ENCODE results near the gene ASTN2. TPM values are rescaled to one million over a fixed set of nuclear protein-coding genes. Genes with fewer than 3 reads are reported as not detected.

The ASTN2 gene
- total RNA-seq, 1 donor from 2014 or later = 7.3 TPM

- H3K4me3 ChIP-seq (ENCODE audit: low read length in 3 of 3) = no peak overlapping the region
- H3K9me3 ChIP-seq (ENCODE audit: control insufficient read depth in 3 of 3, low read length in 3 of 3) = no peaks in the 10 kb centered on the region
- H3K27ac ChIP-seq (ENCODE audit: low read depth, low read length) = peak overlapping the region; percentile 17
- H3K27me3 ChIP-seq (ENCODE audit: control insufficient read depth in 3 of 3, insufficient read depth in 3 of 3, low read length in 3 of 3) = no peaks in the 10 kb centered on the region
- H3K4me1 ChIP-seq (ENCODE audit: control insufficient read depth in 3 of 3, insufficient read depth in 3 of 3, low read length in 3 of 3) = peaks cover 0 to 4% (median 3%) of the 10 kb centered on the region in 3 donors
- no peak overlapping the region for H3K9ac ChIP-seq (ENCODE audit: low read depth in 1 of 3, low read length in 3 of 3)
- H3K36me3 ChIP-seq (ENCODE audit: control insufficient read depth in 3 of 3, insufficient read depth in 3 of 3, low read length in 3 of 3) = no peaks in the 10 kb centered on the region
These were observed 937.9 kb downstream of the ASTN2 start for GRCh38 chr9:116476935-116477381.

- Histone ChIP-seq H3K9me3 (ENCODE audit: control insufficient read depth in 3 of 3, low read length in 3 of 3) (no peaks in the 10 kb centered on the region), H3K27ac (ENCODE audit: low read depth, low read length) (no peak overlapping the region), H3K4me1 (ENCODE audit: control insufficient read depth in 3 of 3, insufficient read depth in 3 of 3, low read length in 3 of 3) (peaks cover 0 to 4% (median 3%) of the 10 kb centered on the region in 3 donors), H3K9ac (ENCODE audit: low read depth in 1 of 3, low read length in 3 of 3) (no peak overlapping the region), H3K4me3 (ENCODE audit: low read length in 3 of 3) (no peak overlapping the region), H3K27me3 (ENCODE audit: control insufficient read depth in 3 of 3, insufficient read depth in 3 of 3, low read length in 3 of 3) (no peaks in the 10 kb centered on the region), H3K36me3 (ENCODE audit: control insufficient read depth in 3 of 3, insufficient read depth in 3 of 3, low read length in 3 of 3) (no peaks in the 10 kb centered on the region)
These were observed 938.9 kb downstream of the ASTN2 start for GRCh38 chr9:116476002-116476401.

GRCh38 chr9:116475201-116475600, 939.7 kb downstream of the ASTN2 start:
- no peaks in the 10 kb centered on the region for H3K9me3 ChIP-seq (ENCODE audit: control insufficient read depth in 3 of 3, low read length in 3 of 3)
- no peak overlapping the region for H3K27ac ChIP-seq (ENCODE audit: low read depth, low read length)
- no peak overlapping the region for H3K9ac ChIP-seq (ENCODE audit: low read depth in 1 of 3, low read length in 3 of 3)
- peaks cover 0 to 4% (median 3%) of the 10 kb centered on the region in 3 donors for H3K4me1 ChIP-seq (ENCODE audit: control insufficient read depth in 3 of 3, insufficient read depth in 3 of 3, low read length in 3 of 3)
- no peaks in the 10 kb centered on the region for H3K27me3 ChIP-seq (ENCODE audit: control insufficient read depth in 3 of 3, insufficient read depth in 3 of 3, low read length in 3 of 3)
- no peak overlapping the region for H3K4me3 ChIP-seq (ENCODE audit: low read length in 3 of 3)
- H3K36me3 ChIP-seq (ENCODE audit: control insufficient read depth in 3 of 3, insufficient read depth in 3 of 3, low read length in 3 of 3) = no peaks in the 10 kb centered on the region

GRCh38 chr9:116471944-116472506, 942.8 kb downstream of the ASTN2 start:
- Histone ChIP-seq H3K27ac (ENCODE audit: low read depth, low read length) (peak overlapping the region; percentile 26), H3K4me1 (ENCODE audit: control insufficient read depth in 3 of 3, insufficient read depth in 3 of 3, low read length in 3 of 3) (peaks cover 0 to 3% (median 2%) of the 10 kb centered on the region in 3 donors), H3K9ac (ENCODE audit: low read depth in 1 of 3, low read length in 3 of 3) (no peak overlapping the region), H3K9me3 (ENCODE audit: control insufficient read depth in 3 of 3, low read length in 3 of 3) (no peaks in the 10 kb centered on the region), H3K36me3 (ENCODE audit: control insufficient read depth in 3 of 3, insufficient read depth in 3 of 3, low read length in 3 of 3) (no peaks in the 10 kb centered on the region), H3K27me3 (ENCODE audit: control insufficient read depth in 3 of 3, insufficient read depth in 3 of 3, low read length in 3 of 3) (no peaks in the 10 kb centered on the region), H3K4me3 (ENCODE audit: low read length in 3 of 3) (no peak overlapping the region)

- Histone ChIP-seq H3K9ac (ENCODE audit: low read depth in 1 of 3, low read length in 3 of 3) (no peak overlapping the region), H3K36me3 (ENCODE audit: control insufficient read depth in 3 of 3, insufficient read depth in 3 of 3, low read length in 3 of 3) (no peaks in the 10 kb centered on the region), H3K4me1 (ENCODE audit: control insufficient read depth in 3 of 3, insufficient read depth in 3 of 3, low read length in 3 of 3) (no peaks in the 10 kb centered on the region), H3K27ac (ENCODE audit: low read depth, low read length) (peak overlapping the region; percentile 26), H3K9me3 (ENCODE audit: control insufficient read depth in 3 of 3, low read length in 3 of 3) (no peaks in the 10 kb centered on the region), H3K27me3 (ENCODE audit: control insufficient read depth in 3 of 3, insufficient read depth in 3 of 3, low read length in 3 of 3) (no peaks in the 10 kb centered on the region), H3K4me3 (ENCODE audit: low read length in 3 of 3) (no peak overlapping the region)
These were observed 943.6 kb downstream of the ASTN2 start for GRCh38 chr9:116471093-116471906.

GRCh38 chr9:116468793-116469527, 945.9 kb downstream of the ASTN2 start:
- H3K4me1 ChIP-seq (ENCODE audit: control insufficient read depth in 3 of 3, insufficient read depth in 3 of 3, low read length in 3 of 3) = no peaks in the 10 kb centered on the region
- H3K36me3 ChIP-seq (ENCODE audit: control insufficient read depth in 3 of 3, insufficient read depth in 3 of 3, low read length in 3 of 3) = no peaks in the 10 kb centered on the region
- H3K27ac ChIP-seq (ENCODE audit: low read depth, low read length) = no peak overlapping the region
- H3K27me3 ChIP-seq (ENCODE audit: control insufficient read depth in 3 of 3, insufficient read depth in 3 of 3, low read length in 3 of 3) = no peaks in the 10 kb centered on the region
- no peak overlapping the region for H3K9ac ChIP-seq (ENCODE audit: low read depth in 1 of 3, low read length in 3 of 3)
- no peaks in the 10 kb centered on the region for H3K9me3 ChIP-seq (ENCODE audit: control insufficient read depth in 3 of 3, low read length in 3 of 3)
- no peak overlapping the region for H3K4me3 ChIP-seq (ENCODE audit: low read length in 3 of 3)

- H3K4me1 ChIP-seq (ENCODE audit: control insufficient read depth in 3 of 3, insufficient read depth in 3 of 3, low read length in 3 of 3) = no peaks in the 10 kb centered on the region
These were observed 946.5 kb downstream of the ASTN2 start for GRCh38 chr9:116468369-116468768.

GRCh38 chr9:116467740-116468351, 947.0 kb downstream of the ASTN2 start:
- H3K9ac ChIP-seq (ENCODE audit: low read depth in 1 of 3, low read length in 3 of 3) = no peak overlapping the region
- no peaks in the 10 kb centered on the region for H3K27me3 ChIP-seq (ENCODE audit: control insufficient read depth in 3 of 3, insufficient read depth in 3 of 3, low read length in 3 of 3)
- H3K4me1 ChIP-seq (ENCODE audit: control insufficient read depth in 3 of 3, insufficient read depth in 3 of 3, low read length in 3 of 3) = no peaks in the 10 kb centered on the region
- no peaks in the 10 kb centered on the region for H3K36me3 ChIP-seq (ENCODE audit: control insufficient read depth in 3 of 3, insufficient read depth in 3 of 3, low read length in 3 of 3)
- no peaks in the 10 kb centered on the region for H3K9me3 ChIP-seq (ENCODE audit: control insufficient read depth in 3 of 3, low read length in 3 of 3)
- H3K4me3 ChIP-seq (ENCODE audit: low read length in 3 of 3) = no peak overlapping the region
- H3K27ac ChIP-seq (ENCODE audit: low read depth, low read length) = no peak overlapping the region

More at GRCh38 chr9:116468369-116468768, 946.5 kb downstream of the ASTN2 start:
- Histone ChIP-seq H3K4me3 (ENCODE audit: low read length in 3 of 3) (no peak overlapping the region), H3K27ac (ENCODE audit: low read depth, low read length) (no peak overlapping the region), H3K36me3 (ENCODE audit: control insufficient read depth in 3 of 3, insufficient read depth in 3 of 3, low read length in 3 of 3) (no peaks in the 10 kb centered on the region), H3K9ac (ENCODE audit: low read depth in 1 of 3, low read length in 3 of 3) (no peak overlapping the region), H3K27me3 (ENCODE audit: control insufficient read depth in 3 of 3, insufficient read depth in 3 of 3, low read length in 3 of 3) (no peaks in the 10 kb centered on the region), H3K9me3 (ENCODE audit: control insufficient read depth in 3 of 3, low read length in 3 of 3) (no peaks in the 10 kb centered on the region)

- H3K27me3 ChIP-seq (ENCODE audit: control insufficient read depth in 3 of 3, insufficient read depth in 3 of 3, low read length in 3 of 3) = no peaks in the 10 kb centered on the region
- no peaks in the 10 kb centered on the region for H3K9me3 ChIP-seq (ENCODE audit: control insufficient read depth in 3 of 3, low read length in 3 of 3)
- H3K27ac ChIP-seq (ENCODE audit: low read depth, low read length) = no peak overlapping the region
- H3K36me3 ChIP-seq (ENCODE audit: control insufficient read depth in 3 of 3, insufficient read depth in 3 of 3, low read length in 3 of 3) = no peaks in the 10 kb centered on the region
- no peak overlapping the region for H3K4me3 ChIP-seq (ENCODE audit: low read length in 3 of 3)
- no peak overlapping the region for H3K9ac ChIP-seq (ENCODE audit: low read depth in 1 of 3, low read length in 3 of 3)
- no peaks in the 10 kb centered on the region for H3K4me1 ChIP-seq (ENCODE audit: control insufficient read depth in 3 of 3, insufficient read depth in 3 of 3, low read length in 3 of 3)
These were observed 948.3 kb downstream of the ASTN2 start for GRCh38 chr9:116466271-116467235.

Data from skeletal muscle tissue (tissue), 4 donors.